Breast epithelium (tissue), 3 donors: ENCODE results near the gene BIRC6.

ENCODE experiments used
- CTCF ChIP-seq, 3 donors: fragments of 450-650 bp; IDR thresholded peaks; one replicate each; pipeline ENCODE4 v1.5.1; 2016 to 2017; ENCODE audit warnings: antibody characterized with exemption in 3 of 3, mild to moderate bottlenecking in 3 of 3, moderate library complexity in 3 of 3
- POLR2A ChIP-seq: fragments of 450-650 bp; IDR thresholded peaks from one replicate; pipeline ENCODE4 v1.6.1; 2016; ENCODE audit warnings: antibody characterized with exemption, mild to moderate bottlenecking, moderate library complexity
- POLR2AphosphoS5 ChIP-seq, 3 donors: sonication (generic); formaldehyde crosslinking; IDR thresholded peaks; one replicate each; pipeline ENCODE4 v1.6.1; 2017; ENCODE audit warnings: antibody characterized with exemption in 3 of 3

DNA sequence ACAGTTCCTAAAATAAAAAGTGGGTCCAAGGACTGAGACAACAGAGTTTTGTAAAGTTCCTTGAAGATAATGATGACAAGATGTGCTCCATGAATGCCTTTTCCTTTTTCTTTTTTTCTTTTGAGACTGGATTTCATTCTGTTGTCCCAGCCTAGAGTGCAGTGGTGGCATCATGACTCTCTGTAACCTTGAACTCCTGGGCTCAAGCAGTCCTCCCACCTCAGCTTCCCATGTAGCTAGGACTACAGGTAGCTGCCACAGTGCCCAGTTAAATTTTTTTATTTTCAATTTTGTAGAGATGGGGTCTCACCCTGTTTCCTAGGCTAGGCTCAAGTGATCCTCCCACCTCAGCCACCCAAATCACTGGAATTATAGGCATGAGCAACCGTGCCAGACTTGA, 254.9 kb downstream of the BIRC6 start:
- no peak for TF ChIP-seq POLR2AphosphoS5 (IDR thresholded peaks at IDR 0.05)
- TF ChIP-seq CTCF (IDR thresholded peaks at IDR 0.05): no peak
- no peak for TF ChIP-seq POLR2A
